ENCODE measurements around the gene INTS1. TPM values are rescaled to one million over a fixed set of nuclear protein-coding genes. Genes with fewer than 3 reads are reported as not detected.
"Not testable (repeated sequence)": the region's sequence is repeated elsewhere in the genome, so short reads cannot be mapped to it uniquely, and the experiment has no call there.

INTS1 gene
- total and polyA plus RNA-seq, 9 donors, result 1.9 to 80.5 (median 61.5) TPM

GRCh38 chr7:1516586-1517251 is 12.5 kb upstream of the INTS1 start:
- no peak for TF ChIP-seq CTCF (IDR thresholded peaks at IDR 0.05)
- TF ChIP-seq EP300 (IDR thresholded peaks at IDR 0.05), result no peak
- no peak for TF ChIP-seq POLR2A (IDR thresholded peaks at IDR 0.05)
- WGBS, 3 donors, result 67 to 75% (median 70%) methylated on average over 18 of the region's 18 CpGs
- Histone ChIP-seq H3K4me3 (no peak overlapping the region), H3K27me3 (no peaks in the 10 kb centered on the region), H3K27ac (no peak overlapping the region), H3K9me3 (no peaks in the 10 kb centered on the region), H3K4me1 (ENCODE audit: insufficient read depth) (no peaks in the 10 kb centered on the region), H3K36me3 (no peaks in the 10 kb centered on the region)
- intact Hi-C loops (cut with DNase I), result no loop called here
- DNase-seq, result no peak

GRCh38 chr7:1515509-1515967 is 11.3 kb upstream of the INTS1 start:
- H3K4me3 ChIP-seq; H3K27ac ChIP-seq; intact Hi-C loops (cut with DNase I); H3K27me3 ChIP-seq; DNase-seq; H3K4me1 ChIP-seq (ENCODE audit: insufficient read depth); H3K9me3 ChIP-seq; H3K36me3 ChIP-seq: not testable (repeated sequence)
- 60 to 73% (median 62%) methylated on average over 17 of the region's 17 CpGs for WGBS, 3 donors

GRCh38 chr7:1514995-1515401 is 10.8 kb upstream of the INTS1 start:
- Histone ChIP-seq H3K27me3 (no peaks in the 10 kb centered on the region), H3K27ac (no peak overlapping the region), H3K9me3 (no peaks in the 10 kb centered on the region), H3K36me3 (no peaks in the 10 kb centered on the region), H3K4me3 (no peak overlapping the region), H3K4me1 (ENCODE audit: insufficient read depth) (no peaks in the 10 kb centered on the region)
- intact Hi-C loops (cut with DNase I), result no loop called here
- 73 to 76% (median 76%) methylated on average over 4 of the region's 4 CpGs for WGBS, 3 donors
- TF ChIP-seq CTCF (IDR thresholded peaks at IDR 0.05) (no peak), EP300 (IDR thresholded peaks at IDR 0.05) (no peak), POLR2A (IDR thresholded peaks at IDR 0.05) (no peak)
- no peak for DNase-seq

GRCh38 chr7:1514407-1514806 is 10.2 kb upstream of the INTS1 start:
- no peak overlapping the region for H3K4me3 ChIP-seq
- whole genome bisulfite sequencing, 3 donors, result 79 to 84% (median 80%) methylated on average over 12 of the region's 12 CpGs
- no peaks in the 10 kb centered on the region for H3K4me1 ChIP-seq (ENCODE audit: insufficient read depth)
- intact Hi-C loops (cut with DNase I), result no loop called here
- no peaks in the 10 kb centered on the region for H3K27me3 ChIP-seq
- TF ChIP-seq EP300 (IDR thresholded peaks at IDR 0.05) (no peak), POLR2A (IDR thresholded peaks at IDR 0.05) (no peak)
- no peak for DNase-seq
- no peak overlapping the region for H3K27ac ChIP-seq
- no peaks in the 10 kb centered on the region for H3K9me3 ChIP-seq
- H3K36me3 ChIP-seq, result no peaks in the 10 kb centered on the region

GRCh38 chr7:1513657-1514095 is 9.5 kb upstream of the INTS1 start:
- TF ChIP-seq EP300 (IDR thresholded peaks at IDR 0.05) (no peak), POLR2A (IDR thresholded peaks at IDR 0.05) (no peak), CTCF (IDR thresholded peaks at IDR 0.05) (no peak)
- Histone ChIP-seq H3K4me1 (ENCODE audit: insufficient read depth) (no peaks in the 10 kb centered on the region), H3K36me3 (no peaks in the 10 kb centered on the region), H3K9me3 (no peaks in the 10 kb centered on the region), H3K27ac (no peak overlapping the region), H3K27me3 (no peaks in the 10 kb centered on the region), H3K4me3 (no peak overlapping the region)
- intact Hi-C loops (cut with DNase I), result no loop called here
- 8 to 11% (median 10%) methylated on average over 20 of the region's 20 CpGs for WGBS, 3 donors
- DNase-seq, result no peak
